ENCODE data around the gene NR1I2. TPM values are rescaled to one million over a fixed set of nuclear protein-coding genes. Genes with fewer than 3 reads are reported as not detected.

NR1I2 gene
- total RNA-seq, 4 donors from 2014 or later: 78.0 to 271 (median 158) TPM

GRCh38 chr3:119792270-119792669, 10.4 kb downstream of the NR1I2 start:
- Histone ChIP-seq H3K4me1 (peaks cover 0 to 20% (median 6%) of the 10 kb centered on the region in 4 donors), H3K27me3 (no peaks in the 10 kb centered on the region), H3K36me3 (no peaks in the 10 kb centered on the region), H3K27ac (no peak overlapping the region), H3K9me3 (no peaks in the 10 kb centered on the region), H3K4me3 (no peak overlapping the region)
- in situ Hi-C loops (cut with MboI; ENCODE audit: low pct_ligation_motif_present in 1 of 4, low pct_unique_long_range_greater_than_20kb in 1 of 4, low sequenced_read_pairs in 3 of 4) (no loop called here), intact Hi-C loops (cut with DNase I; ENCODE audit: low total_unique reads) (no loop called here)
- WGBS, 2 donors (ENCODE audit: low coverage in 1 of 2): 93% methylated on average over 8 of the region's 8 CpGs; no CpG with 5 or more reads in 1 of the 2 donors
- DNase-seq: no peak
- TF ChIP-seq POLR2A (IDR thresholded peaks at IDR 0.05): no peak
- TF ChIP-seq EP300 (IDR thresholded peaks at IDR 0.05; ENCODE audit: low read depth): no peak
- no peak for TF ChIP-seq POLR2AphosphoS5 (IDR thresholded peaks at IDR 0.05)
- TF ChIP-seq, protein P1, sequence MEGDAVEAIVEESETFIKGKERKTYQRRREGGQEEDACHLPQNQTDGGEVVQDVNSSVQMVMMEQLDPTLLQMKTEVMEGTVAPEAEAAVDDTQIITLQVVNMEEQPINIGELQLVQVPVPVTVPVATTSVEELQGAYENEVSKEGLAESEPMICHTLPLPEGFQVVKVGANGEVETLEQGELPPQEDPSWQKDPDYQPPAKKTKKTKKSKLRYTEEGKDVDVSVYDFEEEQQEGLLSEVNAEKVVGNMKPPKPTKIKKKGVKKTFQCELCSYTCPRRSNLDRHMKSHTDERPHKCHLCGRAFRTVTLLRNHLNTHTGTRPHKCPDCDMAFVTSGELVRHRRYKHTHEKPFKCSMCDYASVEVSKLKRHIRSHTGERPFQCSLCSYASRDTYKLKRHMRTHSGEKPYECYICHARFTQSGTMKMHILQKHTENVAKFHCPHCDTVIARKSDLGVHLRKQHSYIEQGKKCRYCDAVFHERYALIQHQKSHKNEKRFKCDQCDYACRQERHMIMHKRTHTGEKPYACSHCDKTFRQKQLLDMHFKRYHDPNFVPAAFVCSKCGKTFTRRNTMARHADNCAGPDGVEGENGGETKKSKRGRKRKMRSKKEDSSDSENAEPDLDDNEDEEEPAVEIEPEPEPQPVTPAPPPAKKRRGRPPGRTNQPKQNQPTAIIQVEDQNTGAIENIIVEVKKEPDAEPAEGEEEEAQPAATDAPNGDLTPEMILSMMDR (IDR thresholded peaks at IDR 0.05): no peak

DNA sequence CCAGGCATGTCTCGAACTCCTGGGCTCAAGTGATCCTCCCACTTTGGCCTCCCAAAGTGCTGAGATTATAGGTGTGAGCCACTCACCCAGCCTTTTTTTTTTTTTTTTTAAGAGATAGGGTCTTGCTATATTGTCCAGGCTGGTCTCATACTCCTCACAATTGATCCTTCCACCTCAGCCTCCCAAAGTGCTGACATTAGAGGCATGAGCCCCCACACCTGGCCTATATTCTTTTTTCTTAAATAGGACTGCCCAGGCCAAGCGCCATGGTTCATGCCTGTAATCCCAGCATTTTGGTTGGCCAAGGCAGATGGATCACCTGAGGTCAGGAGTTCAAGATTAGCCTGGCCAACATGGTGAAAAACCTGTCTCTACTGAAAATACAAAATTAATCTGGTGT, 12.5 kb downstream of the NR1I2 start:
- in situ Hi-C loops (cut with MboI; ENCODE audit: low pct_ligation_motif_present in 1 of 4, low pct_unique_long_range_greater_than_20kb in 1 of 4, low sequenced_read_pairs in 3 of 4) (no loop called here), intact Hi-C loops (cut with DNase I; ENCODE audit: low total_unique reads) (no loop called here)
- H3K9me3 ChIP-seq: no peaks in the 10 kb centered on the region
- no peaks in the 10 kb centered on the region for H3K36me3 ChIP-seq
- H3K27ac ChIP-seq: peak overlapping the region in 3 of 4 donors; percentile 46 to 82 (median 66)
- H3K4me1 ChIP-seq: peaks cover 0 to 20% (median 6%) of the 10 kb centered on the region in 4 donors
- TF ChIP-seq POLR2A (IDR thresholded peaks at IDR 0.05) (no peak), EP300 (IDR thresholded peaks at IDR 0.05; ENCODE audit: low read depth) (no peak), POLR2AphosphoS5 (IDR thresholded peaks at IDR 0.05) (no peak)
- TF ChIP-seq, protein P1 (IDR thresholded peaks at IDR 0.05): no peak
- no peak overlapping the region for H3K4me3 ChIP-seq
- DNase-seq: no peak
- WGBS, 2 donors (ENCODE audit: low coverage in 1 of 2): 83 to 84% methylated on average over 1 to 2 of the region's 2 CpGs
- H3K27me3 ChIP-seq: no peaks in the 10 kb centered on the region

DNA sequence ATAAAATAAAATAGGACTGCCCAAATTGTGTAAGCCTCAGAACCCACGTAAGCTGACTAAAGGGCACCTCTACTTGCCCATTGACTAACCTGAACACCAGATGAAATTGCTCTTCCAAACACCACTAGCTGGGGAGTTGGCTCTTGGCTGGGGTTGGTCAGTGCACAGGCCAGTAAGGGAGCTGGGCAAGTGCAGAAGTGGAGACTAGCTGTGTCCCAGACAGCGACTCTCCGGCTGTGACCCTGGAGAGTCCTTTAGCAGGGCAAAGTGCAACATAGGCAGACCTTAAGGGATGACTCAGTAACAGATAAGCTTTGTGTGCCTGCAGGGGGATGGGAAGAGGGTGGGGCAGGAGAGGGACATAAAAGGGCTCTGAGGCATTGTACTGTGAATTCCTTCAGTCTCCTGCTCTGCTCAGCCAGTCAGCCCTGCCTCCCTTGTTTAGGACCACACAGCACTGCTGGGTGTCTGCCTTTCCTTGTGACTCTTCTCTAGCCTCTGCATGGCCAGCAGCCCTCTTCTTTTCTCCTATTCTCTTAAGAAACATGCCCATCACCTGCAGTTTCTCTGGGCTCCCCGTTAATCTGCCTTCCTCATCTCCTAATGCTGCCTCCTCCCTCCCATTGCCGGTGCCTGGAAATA, 13.2 kb downstream of the NR1I2 start:
- H3K4me3 ChIP-seq: no peak overlapping the region
- TF ChIP-seq POLR2AphosphoS5 (IDR thresholded peaks at IDR 0.05) (peak in 2 of 3 donors; percentile 73 to 83), EP300 (IDR thresholded peaks at IDR 0.05; ENCODE audit: low read depth) (peak; percentile 69), POLR2A (IDR thresholded peaks at IDR 0.05) (peak; percentile 56)
- TF ChIP-seq, protein P1 (IDR thresholded peaks at IDR 0.05): no peak
- no peaks in the 10 kb centered on the region for H3K27me3 ChIP-seq
- 40 to 51% methylated on average over 2 to 5 of the region's 5 CpGs for WGBS, 2 donors (ENCODE audit: low coverage in 1 of 2)
- intact Hi-C loops (cut with DNase I; ENCODE audit: low total_unique reads): no loop called here
- DNase-seq: peak; percentile 82
- in situ Hi-C loops (cut with MboI; ENCODE audit: low pct_ligation_motif_present in 1 of 4, low pct_unique_long_range_greater_than_20kb in 1 of 4, low sequenced_read_pairs in 3 of 4): no loop called here
- H3K36me3 ChIP-seq: no peaks in the 10 kb centered on the region
- H3K4me1 ChIP-seq: peaks cover 0 to 20% (median 6%) of the 10 kb centered on the region in 4 donors
- no peaks in the 10 kb centered on the region for H3K9me3 ChIP-seq
- H3K27ac ChIP-seq: peak overlapping the region; percentile 53 to 82 (median 69)

- no peaks in the 10 kb centered on the region for H3K9me3 ChIP-seq
- no peaks in the 10 kb centered on the region for H3K27me3 ChIP-seq
- H3K27ac ChIP-seq: peak overlapping the region; percentile 53 to 82 (median 69)
- intact Hi-C loops (cut with DNase I; ENCODE audit: low total_unique reads): no loop called here
- H3K36me3 ChIP-seq: no peaks in the 10 kb centered on the region
- TF ChIP-seq POLR2AphosphoS5 (IDR thresholded peaks at IDR 0.05) (no peak), EP300 (IDR thresholded peaks at IDR 0.05; ENCODE audit: low read depth) (no peak), POLR2A (IDR thresholded peaks at IDR 0.05) (no peak)
- TF ChIP-seq, protein P1 (IDR thresholded peaks at IDR 0.05): no peak
- DNase-seq: no peak
- in situ Hi-C loops (cut with MboI; ENCODE audit: low pct_ligation_motif_present in 1 of 4, low pct_unique_long_range_greater_than_20kb in 1 of 4, low sequenced_read_pairs in 3 of 4): no loop called here
- no peak overlapping the region for H3K4me3 ChIP-seq
- peaks cover 0 to 20% (median 6%) of the 10 kb centered on the region in 4 donors for H3K4me1 ChIP-seq
- whole genome bisulfite sequencing, 2 donors (ENCODE audit: low coverage in 1 of 2): 20 to 66% methylated on average over 1 to 3 of the region's 3 CpGs
Observed at GRCh38 chr3:119795849-119796248, 13.9 kb downstream of the NR1I2 start.
